ENCODE measurements around the gene TBC1D12.
"Not testable (repeated sequence)": the region's sequence is repeated elsewhere in the genome, so short reads cannot be mapped to it uniquely, and the experiment has no call there.

Gene TBC1D12

DNA sequence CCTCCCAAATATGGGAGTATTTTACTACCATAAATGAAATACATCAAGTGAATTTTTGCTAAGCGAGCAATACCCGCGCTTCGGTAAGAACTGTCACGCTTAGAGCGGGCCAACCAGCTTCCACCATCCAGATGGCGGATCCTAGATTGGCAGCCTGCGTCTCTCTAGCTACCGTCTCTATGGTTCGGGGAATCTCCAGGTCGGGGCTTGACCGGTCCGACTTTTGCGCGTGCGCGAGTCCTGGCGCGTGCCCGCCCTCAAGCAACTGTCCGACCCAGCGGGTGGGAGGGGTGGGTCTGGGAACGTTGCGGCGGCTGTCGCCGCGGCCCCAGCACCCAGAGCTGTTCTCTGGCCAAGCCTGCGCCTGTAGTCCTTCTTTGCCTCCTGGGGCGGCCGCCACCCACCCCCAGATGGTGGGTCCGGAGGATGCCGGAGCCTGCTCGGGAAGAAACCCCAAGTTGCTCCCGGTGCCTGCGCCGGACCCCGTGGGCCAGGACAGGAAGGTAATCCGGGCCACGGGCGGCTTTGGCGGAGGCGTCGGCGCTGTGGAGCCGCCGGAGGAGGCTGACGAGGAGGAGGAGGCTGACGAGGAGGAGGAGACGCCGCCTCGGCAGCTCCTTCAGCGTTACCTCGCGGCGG is at the start of gene TBC1D12:
TBC1D12 (plus strand) TSS at position 338 of the 639 bp plus-strand sequence; CDS start at position 411, 73 bp downstream.
- peak; percentile 96 for DNase-seq (ENCODE audit: low spot score)

DNA sequence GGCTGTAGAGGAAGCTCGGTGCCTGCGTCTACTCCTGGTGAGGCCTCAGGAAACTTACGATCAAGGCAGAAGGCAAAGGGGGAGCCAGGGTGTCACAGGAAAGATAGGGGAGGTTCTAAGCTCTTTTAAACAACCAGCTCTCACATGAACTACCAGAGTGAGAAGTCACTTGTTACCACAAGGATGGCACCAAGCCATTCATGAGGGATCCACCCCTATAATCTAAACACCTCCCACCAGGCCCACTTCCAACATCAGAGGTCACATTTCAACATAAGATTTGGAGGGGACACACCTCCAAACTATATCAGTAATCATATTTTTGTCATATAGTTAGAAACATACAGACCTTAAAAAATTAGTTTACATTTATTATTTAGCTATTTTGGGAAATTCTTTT is 49.0 kb upstream of the TBC1D12 start:
- DNase-seq (ENCODE audit: low spot score), result no peak

DNA sequence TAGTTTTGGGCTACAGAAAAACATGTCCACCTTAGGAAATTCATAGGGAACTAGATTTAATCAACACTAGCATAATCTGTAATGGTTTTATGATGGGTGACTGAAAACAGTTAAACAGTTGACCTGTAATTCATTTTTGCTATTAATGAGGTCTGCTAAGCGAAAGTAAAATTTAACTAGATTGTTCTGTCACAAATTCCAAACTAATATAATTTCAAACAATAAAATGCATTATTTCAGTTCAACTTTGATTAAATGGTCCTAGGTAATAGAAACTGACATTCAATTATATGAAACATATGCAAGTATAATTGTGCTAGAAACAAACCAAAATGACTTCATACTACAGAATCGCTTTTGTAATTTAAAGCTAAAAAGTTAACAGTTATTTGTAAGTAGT is 46.5 kb upstream of the TBC1D12 start:
- no peak for DNase-seq (ENCODE audit: low spot score)

DNA sequence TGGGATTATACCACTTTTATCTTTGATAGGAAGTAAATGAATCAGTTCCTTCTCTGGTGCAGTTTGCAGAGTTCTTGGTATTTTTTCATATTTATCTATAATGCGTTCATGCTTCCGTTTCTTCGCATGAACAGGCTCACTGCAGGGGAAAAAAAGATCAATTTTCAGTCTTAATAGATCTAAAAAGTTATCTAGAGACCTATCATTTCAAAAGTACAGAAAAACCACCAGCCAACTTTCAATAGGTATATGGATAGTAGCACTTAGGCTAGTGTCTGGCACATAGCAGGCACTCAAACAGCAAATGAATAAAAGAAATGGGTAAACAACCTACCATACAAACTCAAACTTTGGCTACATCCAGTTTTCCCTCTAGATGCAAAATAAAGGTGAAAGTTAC is 45.1 kb upstream of the TBC1D12 start:
- no peak for DNase-seq (ENCODE audit: low spot score)

DNA sequence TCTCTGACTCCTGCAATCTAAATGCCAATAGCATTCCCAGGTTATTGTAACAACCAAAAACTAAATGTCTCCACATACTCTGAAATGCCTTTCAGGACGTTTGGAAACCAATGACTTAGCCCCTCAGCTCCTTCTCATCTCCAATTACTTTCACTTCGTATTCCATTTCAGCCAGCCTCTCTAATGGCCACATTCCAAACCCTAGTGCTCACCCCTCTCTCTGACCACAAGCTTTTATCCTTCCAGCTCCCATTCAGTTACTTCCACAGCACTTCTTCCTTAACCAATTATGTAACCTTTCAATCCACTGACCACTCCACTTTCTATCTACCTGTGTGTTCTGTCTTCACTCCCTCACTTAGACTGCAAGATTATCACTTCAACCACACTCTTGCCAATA is 43.9 kb upstream of the TBC1D12 start:
- DNase-seq (ENCODE audit: low spot score), result peak; percentile 89

DNA sequence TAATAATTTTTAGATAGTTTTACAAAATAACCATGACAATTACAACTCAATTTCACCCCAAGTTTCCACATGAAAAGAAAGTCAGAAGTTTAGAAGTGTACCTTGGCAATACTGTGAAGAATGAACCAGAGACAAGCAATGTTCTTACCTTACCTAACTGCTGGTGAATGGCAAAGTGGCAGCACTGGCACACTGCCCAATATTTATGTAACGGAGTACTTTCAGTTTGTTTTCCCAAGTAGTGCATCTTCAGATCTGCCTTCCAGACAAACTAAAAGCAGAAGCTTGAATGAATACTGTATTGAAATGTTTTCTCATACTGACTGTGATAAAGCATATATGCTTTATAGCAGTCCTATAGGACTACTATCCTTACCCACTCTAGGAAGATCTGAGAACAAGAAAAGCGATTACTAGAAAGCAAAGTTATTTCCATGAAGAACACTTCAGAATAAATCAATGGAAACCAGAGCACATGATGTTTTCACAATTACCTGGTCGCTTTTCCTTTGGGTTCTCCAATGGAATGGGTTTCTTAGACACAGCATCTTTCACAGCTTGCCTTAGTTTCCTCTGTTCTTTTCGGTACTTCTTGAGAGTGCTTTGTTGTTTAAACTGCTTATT is 41.1 kb upstream of the TBC1D12 start:
- DNase-seq (ENCODE audit: low spot score), result no peak

DNA sequence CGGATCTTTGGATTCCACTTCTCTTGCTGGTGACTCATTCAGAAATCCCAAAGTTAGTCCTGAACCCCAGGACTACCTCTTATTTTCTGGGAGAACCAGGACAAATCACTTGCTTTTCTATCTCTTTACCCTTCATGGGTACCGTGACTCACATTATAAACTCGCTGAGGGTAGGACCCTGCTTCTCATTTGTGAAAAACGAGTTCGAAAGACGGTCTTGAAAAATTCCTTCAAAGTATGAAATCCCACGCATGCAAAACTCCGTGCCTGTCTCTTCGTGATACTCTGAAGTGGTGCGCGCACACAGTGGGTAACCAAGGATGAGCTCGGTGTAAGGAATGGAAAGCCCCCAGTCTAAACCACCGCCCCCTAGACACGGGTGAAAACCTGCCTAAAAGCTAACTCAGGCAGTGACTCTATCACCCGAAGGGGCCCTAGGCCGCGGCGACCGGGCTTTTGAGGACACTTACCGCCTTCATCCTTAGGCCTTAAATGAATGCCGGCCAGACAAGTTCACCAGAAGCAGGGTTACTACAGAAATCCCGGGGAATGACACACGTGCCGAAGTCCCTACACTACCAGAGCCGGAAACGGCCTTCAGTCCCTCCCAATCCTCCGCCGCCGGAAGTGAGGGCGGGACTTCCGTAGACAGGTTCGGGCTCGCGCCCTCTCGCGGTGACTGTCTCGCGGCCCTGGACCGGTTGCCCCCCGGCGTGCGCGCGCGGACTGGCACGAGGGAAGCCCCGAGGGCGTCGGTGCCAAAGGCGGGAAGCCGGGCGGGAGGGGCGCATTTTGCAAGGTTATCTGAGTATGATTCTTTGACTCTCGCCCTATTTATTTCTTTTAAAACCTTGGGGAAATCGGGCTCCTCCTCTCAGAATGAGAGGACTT is 39.7 kb upstream of the TBC1D12 start, which contains the start of gene NOC3L:
NOC3L (minus strand) TSS at position 580 of the 891 bp plus-strand sequence; CDS start at position 479, 101 bp downstream.
- peak; percentile 94 for DNase-seq (ENCODE audit: low spot score)

DNA sequence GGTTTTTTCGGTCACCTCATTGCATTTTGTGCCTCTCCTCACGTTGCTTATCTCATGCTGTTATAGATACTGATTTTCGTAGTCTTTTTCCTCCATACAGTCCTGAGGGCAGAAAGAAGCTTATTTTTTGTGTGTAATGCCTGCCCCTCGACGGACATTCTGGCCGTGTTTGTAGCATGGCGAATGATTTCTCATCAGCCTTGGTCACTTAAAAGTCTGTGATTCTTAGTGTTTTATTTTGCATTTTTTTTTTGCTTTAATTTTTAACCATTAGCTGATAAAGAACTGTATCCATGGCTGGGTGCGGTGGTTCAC is 39.1 kb upstream of the TBC1D12 start:
- no peak for DNase-seq (ENCODE audit: low spot score)

DNA sequence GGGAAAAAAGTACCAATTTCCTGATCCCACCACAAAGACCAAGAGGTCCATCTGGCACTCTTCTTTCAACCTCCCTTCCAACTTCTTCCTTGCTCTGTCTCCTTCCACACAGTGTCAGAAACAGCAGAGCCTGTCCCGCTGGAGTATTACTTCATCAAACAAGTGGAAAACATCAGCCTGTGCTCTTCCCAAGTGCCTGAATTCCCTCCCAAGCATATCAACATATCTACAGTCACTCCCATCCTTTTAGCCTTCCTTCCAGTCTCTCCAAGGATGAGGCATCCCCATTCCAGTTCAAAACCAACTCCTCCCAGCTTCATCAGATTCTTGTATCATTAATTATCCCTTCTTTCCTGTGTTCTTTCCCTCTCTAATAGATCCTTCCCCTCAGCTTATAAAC is 37.9 kb upstream of the TBC1D12 start:
- DNase-seq (ENCODE audit: low spot score), result no peak

DNA sequence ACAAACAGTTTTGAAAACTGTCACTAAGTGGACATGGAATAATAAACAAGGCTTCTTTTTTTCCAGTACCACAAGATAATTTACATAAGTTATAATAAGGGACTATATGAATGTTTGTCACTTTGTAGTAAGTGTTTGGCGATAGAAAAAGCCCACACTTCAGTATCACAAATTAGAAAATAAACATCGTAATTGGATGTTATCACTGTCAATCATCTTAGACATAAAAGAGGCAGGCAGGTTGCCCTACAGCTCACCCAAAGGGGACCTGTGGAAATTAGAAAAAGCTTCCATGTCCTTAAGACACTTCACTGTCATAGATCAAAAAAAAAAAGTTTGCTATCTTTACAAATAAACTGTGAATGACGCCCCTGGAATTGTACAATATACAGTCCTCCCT is 36.0 kb upstream of the TBC1D12 start:
- no peak for DNase-seq (ENCODE audit: low spot score)

DNA sequence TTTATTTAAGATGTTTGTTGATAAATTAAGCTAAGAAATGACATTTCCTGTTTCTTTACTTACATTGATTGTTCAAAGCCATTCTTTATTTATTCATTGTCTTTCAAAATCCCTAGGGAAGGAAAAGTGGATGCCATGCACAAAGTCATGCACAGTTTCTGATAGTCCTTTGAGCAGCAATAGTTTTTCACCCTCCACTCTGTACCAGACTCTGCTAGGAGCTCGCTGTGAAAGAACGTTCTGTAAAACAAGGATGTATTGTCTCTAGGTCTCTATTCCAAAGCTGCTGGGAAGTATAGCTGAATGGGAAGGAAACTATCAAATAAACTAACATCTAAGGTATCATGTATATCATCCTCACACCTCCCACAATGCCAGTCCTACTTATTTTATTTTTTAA is 31.8 kb upstream of the TBC1D12 start:
- DNase-seq (ENCODE audit: low spot score), result no peak

DNA sequence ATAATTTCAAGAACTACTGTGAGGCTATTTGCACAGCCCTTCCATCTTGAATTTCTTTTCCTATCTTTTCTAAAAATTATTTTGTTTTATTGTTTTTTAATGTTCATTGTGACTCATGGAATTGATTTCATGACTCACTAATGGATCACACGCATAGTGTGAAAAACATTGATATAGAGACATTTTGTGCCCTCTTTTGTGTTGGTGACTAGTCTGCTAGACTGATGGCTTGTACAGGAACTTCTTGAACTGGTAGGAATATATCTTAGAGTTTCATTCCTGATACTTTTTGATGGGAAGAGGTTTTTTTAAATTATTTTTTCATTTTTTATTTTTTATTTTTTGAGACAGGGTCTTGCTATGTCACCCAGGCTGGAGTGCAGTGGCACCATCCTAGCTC is 27.0 kb upstream of the TBC1D12 start:
- DNase-seq (ENCODE audit: low spot score), result no peak

DNA sequence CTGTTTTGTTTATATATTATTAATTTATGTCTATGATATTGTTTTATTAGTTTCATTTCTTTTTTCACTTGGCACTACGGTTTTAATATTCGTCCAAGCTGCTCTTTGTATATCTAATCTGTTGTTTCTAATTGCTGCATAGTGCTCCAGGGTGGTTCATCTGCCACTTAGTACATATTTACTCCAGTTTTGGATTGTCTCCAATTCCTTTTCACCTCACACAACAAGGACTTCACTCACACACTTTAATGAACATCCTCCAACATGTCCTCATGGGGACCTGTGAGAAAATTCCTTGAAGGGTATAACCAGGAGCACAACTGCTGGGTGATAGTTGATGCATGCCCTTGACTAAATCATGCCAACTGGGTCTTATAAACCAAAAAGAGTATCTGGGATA is 25.5 kb upstream of the TBC1D12 start:
- no peak for DNase-seq (ENCODE audit: low spot score)

DNA sequence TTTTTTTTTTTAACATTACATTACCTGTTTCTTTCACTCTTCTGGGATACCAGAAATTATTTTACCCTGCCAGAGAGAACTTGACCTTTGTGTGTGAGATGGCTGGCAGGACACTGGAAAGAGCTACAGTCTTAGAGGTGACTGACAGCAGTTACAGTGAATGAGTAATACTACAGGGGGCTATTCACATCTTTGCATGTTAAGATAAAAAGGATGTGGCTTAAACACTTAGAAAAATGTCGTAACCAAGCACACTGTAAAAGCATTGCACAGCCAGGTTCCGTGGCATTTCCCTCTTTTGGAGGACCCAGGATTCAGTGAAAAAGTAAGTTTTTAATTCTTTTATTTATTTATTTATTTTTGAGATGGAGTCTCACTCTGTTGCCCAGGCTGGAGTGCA is 18.8 kb upstream of the TBC1D12 start:
- no peak for DNase-seq (ENCODE audit: low spot score)

DNA sequence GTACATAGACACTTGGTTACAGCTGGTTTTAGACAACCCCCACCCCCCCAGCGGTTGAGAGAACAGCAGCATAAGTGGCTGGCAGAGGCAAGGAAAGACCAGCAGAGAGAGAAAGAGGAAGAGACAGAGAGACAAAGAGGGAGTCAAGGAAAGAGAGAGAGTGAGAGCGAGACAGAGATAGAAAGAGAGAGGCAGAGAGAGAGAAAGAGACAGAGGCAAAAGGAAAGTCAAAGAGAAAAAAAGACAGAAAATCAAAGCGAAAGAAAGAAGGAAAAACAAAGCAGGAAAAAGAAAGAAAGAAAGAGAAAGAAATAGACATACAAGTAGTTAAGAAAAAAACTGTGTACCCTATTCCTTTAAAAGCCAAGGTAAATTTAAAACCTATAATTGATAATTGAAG is 16.6 kb upstream of the TBC1D12 start:
- DNase-seq (ENCODE audit: low spot score), result not testable (repeated sequence)

DNA sequence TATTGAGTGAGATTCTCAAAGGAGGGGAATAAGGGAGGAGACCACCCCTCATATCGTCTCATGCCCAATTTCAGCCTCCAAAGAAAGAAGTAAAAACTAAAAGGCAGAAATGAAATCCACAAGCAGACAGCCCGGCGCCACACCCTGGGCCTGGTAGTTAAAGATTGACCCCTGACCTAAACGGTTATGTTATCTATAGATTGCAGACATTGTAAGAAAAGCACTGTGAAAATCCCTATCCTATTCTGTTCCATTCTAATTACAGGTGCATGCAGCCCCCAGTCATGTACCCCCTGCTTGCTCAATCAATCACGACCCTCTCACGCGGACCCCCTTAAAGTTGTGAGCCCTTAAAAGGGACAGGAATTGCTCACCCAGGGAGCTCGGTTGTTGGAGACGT is 10.2 kb upstream of the TBC1D12 start:
- DNase-seq (ENCODE audit: low spot score), result not testable (repeated sequence)

DNA sequence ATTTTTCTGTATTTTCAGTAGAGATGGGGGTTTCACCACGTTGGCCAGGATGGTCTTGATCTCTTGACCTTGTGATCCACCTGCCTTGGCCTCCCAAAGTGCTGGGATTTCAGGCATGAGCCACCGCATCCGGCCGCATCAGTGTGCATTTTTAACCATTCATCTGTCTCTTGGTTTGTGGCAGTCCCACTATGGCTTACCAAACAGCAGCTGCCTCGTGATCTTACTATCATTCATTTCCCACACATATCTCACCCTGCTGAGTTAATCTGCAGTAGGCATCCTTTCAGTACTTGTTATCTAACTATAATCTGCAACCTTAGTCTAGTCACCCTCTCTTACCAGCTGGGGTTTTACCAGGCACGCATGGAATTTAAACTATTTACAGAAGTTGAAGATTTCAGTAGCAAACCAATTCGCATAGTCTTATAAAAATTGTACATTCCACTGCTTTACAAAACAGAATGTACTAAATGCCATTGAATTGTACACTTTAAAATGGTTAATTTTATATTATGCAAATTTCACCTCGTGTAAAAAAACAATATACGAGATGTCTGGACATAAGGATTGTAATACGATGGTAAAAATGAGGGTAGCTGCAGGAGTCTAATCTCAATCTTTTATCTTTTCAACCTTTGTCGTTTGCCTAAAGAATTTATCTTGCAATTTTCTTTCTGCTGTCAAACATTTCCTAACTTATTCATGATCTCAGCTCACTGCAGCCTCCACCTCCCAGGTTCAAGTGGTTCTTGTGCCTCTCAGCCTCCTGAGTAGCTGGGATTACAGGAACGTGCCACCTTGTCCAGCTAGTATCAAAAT is 4.6 kb upstream of the TBC1D12 start:
- peak; percentile 44 for DNase-seq (ENCODE audit: low spot score)

DNA sequence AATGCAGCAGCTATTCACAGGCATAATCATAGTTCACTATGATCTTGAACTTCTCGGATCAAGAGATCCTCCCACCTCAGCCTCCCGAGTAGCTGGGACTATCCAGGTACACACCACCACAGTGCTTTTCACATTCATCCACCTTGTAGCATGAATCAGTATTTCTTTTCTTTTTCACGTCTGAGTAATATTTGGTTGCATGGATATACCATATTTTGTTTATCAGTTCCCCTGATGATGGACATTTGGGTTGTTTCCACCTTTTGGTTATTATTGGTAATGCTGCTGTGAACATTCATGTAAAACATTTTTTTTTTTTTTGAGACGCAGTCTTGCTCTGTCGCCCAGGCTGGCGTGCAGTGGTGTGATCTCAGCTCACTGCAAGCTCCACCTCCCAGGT is 3.6 kb upstream of the TBC1D12 start:
- no peak for DNase-seq (ENCODE audit: low spot score)

DNA sequence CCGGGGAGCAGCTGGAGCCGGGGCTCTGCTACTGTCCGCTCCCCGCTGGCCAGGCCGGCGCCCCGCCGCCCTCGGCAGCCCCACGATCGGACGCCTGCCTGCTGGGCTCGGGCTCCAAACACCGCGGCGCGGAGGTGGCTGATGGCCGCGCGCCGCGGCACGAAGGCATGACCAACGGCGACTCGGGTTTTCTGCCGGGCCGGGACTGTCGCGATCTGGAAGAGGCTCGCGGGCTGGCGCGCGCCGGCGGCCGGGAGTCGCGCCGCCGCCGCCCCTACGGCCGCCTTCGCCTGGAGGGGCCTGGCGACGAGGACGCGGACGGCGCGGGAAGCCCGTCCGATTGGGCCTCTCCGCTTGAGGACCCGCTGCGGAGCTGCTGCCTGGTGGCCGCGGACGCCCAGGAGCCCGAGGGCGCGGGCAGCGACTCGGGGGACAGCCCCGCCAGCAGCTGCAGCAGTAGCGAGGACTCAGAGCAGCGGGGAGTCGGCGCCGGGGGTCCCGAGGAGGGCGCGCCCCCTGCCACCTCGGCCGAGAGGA is 570 bp downstream of the TBC1D12 start:
- peak; percentile 36 for DNase-seq (ENCODE audit: low spot score)

DNA sequence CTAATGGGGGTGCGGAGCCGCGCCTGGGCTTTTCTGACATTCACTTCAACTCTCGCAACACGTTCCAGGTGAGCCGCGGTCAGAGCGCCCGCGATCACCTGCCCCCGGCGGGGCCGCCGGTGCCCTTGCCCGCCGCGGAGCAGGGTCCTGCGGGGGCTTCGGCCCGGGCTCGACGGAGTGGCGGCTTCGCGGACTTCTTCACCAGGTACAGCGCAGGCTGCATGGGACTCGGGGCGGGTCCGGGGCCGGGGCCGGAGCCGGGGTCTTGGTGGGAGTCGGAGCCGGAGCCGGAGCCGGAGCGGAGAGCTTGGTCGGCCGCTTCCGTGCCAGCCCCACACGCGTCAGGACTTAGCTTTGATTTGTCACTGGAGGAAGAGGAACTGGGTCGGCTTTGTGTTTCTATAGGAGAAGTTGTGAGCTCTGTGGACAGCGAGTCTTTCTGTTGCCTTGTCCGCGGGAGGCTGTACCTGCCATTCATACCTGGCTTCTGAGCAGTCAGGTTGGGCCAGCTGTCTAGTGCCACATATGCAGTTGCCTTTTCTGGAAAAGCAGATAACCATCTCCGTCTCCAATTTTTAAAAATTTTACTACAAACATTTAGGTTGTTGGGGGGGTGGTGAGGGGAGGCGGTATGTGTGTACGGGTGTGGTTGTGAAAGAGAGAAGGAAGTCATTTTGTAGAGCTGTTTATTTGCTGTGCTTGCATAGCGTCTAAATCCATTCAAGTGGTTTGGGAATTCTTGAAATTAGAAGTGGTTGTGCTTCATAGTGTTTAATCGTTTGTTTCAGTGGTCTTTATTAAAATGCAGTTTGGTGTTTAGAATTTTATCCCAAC is 1.3 kb downstream of the TBC1D12 start:
- DNase-seq (ENCODE audit: low spot score), result peak; percentile 53

DNA sequence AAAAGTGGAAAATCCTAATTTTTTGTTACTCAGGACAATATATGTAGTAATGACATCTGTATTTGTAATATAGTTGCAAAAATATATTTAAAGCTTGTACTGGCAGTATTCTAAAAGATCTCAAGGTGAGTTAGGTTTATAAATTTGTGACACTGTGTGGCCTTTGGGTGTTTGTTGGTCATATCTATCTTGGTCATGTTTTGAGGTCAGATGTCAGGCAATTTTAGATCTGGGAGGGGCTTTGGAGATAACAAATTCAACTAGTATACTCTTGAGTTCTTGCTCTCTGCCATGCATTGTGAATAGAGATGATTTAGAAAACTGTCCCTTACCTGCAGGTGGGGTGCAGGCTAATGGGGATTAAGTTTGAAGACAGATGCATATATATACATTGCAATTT is 3.1 kb downstream of the TBC1D12 start:
- DNase-seq (ENCODE audit: low spot score), result no peak

Data from AG08395 (cell line).